ENCODE measurements around the gene COQ6.
"Not testable (repeated sequence)": the region's sequence is repeated elsewhere in the genome, so short reads cannot be mapped to it uniquely, and the experiment has no call there.

The COQ6 gene

DNA sequence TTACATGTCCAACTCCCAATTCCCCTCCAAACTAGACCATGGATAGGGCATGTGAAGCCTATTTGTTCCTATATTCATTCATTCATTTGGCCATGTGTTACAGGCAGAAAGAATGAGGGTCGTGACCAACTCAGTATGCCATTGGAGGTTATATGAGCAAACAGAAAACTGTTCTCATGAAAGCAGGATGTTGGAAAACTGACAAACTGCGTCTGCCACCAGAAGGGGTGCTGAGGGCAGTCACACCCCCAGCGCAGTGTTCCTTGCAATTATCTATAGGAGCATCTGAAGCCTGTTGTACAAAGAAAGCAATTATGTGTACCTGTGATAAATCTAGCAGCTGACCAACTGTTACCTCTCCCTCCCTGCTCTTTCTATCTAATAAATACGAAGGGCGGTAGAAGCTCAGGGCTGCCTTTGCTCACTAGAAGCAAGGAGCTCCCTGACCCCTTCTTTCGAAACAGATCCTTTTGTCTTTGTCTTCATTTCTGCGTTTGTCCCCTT, 47.9 kb downstream of the COQ6 start:
- TF ChIP-seq, protein P1, sequence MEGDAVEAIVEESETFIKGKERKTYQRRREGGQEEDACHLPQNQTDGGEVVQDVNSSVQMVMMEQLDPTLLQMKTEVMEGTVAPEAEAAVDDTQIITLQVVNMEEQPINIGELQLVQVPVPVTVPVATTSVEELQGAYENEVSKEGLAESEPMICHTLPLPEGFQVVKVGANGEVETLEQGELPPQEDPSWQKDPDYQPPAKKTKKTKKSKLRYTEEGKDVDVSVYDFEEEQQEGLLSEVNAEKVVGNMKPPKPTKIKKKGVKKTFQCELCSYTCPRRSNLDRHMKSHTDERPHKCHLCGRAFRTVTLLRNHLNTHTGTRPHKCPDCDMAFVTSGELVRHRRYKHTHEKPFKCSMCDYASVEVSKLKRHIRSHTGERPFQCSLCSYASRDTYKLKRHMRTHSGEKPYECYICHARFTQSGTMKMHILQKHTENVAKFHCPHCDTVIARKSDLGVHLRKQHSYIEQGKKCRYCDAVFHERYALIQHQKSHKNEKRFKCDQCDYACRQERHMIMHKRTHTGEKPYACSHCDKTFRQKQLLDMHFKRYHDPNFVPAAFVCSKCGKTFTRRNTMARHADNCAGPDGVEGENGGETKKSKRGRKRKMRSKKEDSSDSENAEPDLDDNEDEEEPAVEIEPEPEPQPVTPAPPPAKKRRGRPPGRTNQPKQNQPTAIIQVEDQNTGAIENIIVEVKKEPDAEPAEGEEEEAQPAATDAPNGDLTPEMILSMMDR (conservative IDR thresholded peaks at IDR 0.05; ENCODE audit: low read length), result no peak
- no peak for TF ChIP-seq EZH2phosphoT487 (IDR thresholded peaks at IDR 0.05; ENCODE audit: borderline replicate concordance)
- Histone ChIP-seq H3K36me3 (ENCODE audit: insufficient read depth, low read length) (no peaks in the 10 kb centered on the region), H3K4me1 (ENCODE audit: insufficient read depth, low read length, poor library complexity, severe bottlenecking) (no peaks in the 10 kb centered on the region), H3K9ac (ENCODE audit: low read depth, low read length, poor library complexity, severe bottlenecking) (no peak overlapping the region), H3K4me2 (ENCODE audit: low read depth, low read length, poor library complexity, severe bottlenecking) (no peak overlapping the region), H3K9me3 (ENCODE audit: insufficient read depth, low read depth, low read length) (no peaks in the 10 kb centered on the region), H3F3A (ENCODE audit: low read depth) (no peaks in the 10 kb centered on the region), H3K4me3 (ENCODE audit: low read length, poor library complexity, severe bottlenecking) (no peak overlapping the region), H3K27me3 (ENCODE audit: insufficient read depth, low read length, poor library complexity, severe bottlenecking) (no peaks in the 10 kb centered on the region), H2AFZ (ENCODE audit: low read length) (no peak overlapping the region), H4K20me1 (ENCODE audit: insufficient read depth, low read length, poor library complexity, severe bottlenecking) (no peaks in the 10 kb centered on the region), H3K9me2 (replicated peaks; ENCODE audit: low read depth, low read length) (no peaks in the 10 kb centered on the region), H3K79me2 (ENCODE audit: insufficient read depth, low read length) (no peaks in the 10 kb centered on the region)

DNA sequence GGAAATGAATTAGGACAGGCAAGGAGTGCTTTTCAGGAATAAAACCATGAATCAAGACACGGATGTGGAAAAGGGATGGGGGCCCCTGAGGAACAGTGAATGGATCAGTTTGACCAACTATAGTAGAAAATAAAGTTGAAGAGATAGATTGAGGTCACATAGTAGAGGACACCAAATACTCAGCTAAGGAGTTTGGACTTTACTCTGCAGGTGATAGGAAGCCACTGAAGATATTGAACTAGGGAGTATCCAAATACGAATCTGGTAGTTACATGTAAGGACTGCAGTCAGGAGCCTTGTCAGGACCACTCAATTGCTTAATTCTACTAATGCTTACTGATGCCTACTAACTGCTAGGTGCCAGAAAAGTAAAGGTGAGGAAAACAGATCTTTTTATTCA, 48.6 kb downstream of the COQ6 start:
- H3F3A ChIP-seq (ENCODE audit: low read depth), result no peaks in the 10 kb centered on the region
- no peaks in the 10 kb centered on the region for H4K20me1 ChIP-seq (ENCODE audit: insufficient read depth, low read length, poor library complexity, severe bottlenecking)
- TF ChIP-seq, protein P1 (conservative IDR thresholded peaks at IDR 0.05; ENCODE audit: low read length), result no peak
- no peak for TF ChIP-seq EZH2phosphoT487 (IDR thresholded peaks at IDR 0.05; ENCODE audit: borderline replicate concordance)
- no peaks in the 10 kb centered on the region for H3K27me3 ChIP-seq (ENCODE audit: insufficient read depth, low read length, poor library complexity, severe bottlenecking)
- H3K79me2 ChIP-seq (ENCODE audit: insufficient read depth, low read length), result no peaks in the 10 kb centered on the region
- H3K36me3 ChIP-seq (ENCODE audit: insufficient read depth, low read length), result no peaks in the 10 kb centered on the region
- H3K9me2 ChIP-seq (replicated peaks; ENCODE audit: low read depth, low read length), result no peaks in the 10 kb centered on the region
- no peak overlapping the region for H2AFZ ChIP-seq (ENCODE audit: low read length)
- H3K4me2 ChIP-seq (ENCODE audit: low read depth, low read length, poor library complexity, severe bottlenecking), result no peak overlapping the region
- no peak overlapping the region for H3K4me3 ChIP-seq (ENCODE audit: low read length, poor library complexity, severe bottlenecking)
- no peak overlapping the region for H3K9ac ChIP-seq (ENCODE audit: low read depth, low read length, poor library complexity, severe bottlenecking)
- H3K4me1 ChIP-seq (ENCODE audit: insufficient read depth, low read length, poor library complexity, severe bottlenecking), result no peaks in the 10 kb centered on the region
- H3K9me3 ChIP-seq (ENCODE audit: insufficient read depth, low read depth, low read length), result no peaks in the 10 kb centered on the region

DNA sequence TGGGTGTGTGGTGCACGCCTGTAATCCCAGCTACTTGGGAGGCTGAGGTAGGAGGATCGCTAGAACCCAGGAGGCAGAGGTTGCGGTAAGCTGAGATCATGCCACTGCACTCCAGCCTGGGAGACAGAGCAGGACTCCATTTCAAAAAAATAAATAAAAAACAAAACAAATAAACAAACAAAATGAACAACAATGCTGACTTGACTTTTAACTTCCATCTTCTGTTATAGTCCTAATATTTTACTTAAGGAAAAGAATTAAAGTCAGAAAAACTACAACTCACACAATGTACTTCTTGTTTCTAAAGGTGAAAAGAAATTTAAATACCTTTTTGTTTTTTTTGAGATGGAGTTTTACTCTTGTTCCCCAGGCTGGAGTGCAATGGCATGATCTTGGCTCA, 55.6 kb downstream of the COQ6 start:
- H3K36me3 ChIP-seq (ENCODE audit: insufficient read depth, low read length); H4K20me1 ChIP-seq (ENCODE audit: insufficient read depth, low read length, poor library complexity, severe bottlenecking); H3K27me3 ChIP-seq (ENCODE audit: insufficient read depth, low read length, poor library complexity, severe bottlenecking); H3K4me3 ChIP-seq (ENCODE audit: low read length, poor library complexity, severe bottlenecking); H3K9me3 ChIP-seq (ENCODE audit: insufficient read depth, low read depth, low read length); H3F3A ChIP-seq (ENCODE audit: low read depth); H3K4me1 ChIP-seq (ENCODE audit: insufficient read depth, low read length, poor library complexity, severe bottlenecking); H3K9me2 ChIP-seq (replicated peaks; ENCODE audit: low read depth, low read length); H3K4me2 ChIP-seq (ENCODE audit: low read depth, low read length, poor library complexity, severe bottlenecking); H3K9ac ChIP-seq (ENCODE audit: low read depth, low read length, poor library complexity, severe bottlenecking); H3K79me2 ChIP-seq (ENCODE audit: insufficient read depth, low read length); H2AFZ ChIP-seq (ENCODE audit: low read length): not testable (repeated sequence)

DNA sequence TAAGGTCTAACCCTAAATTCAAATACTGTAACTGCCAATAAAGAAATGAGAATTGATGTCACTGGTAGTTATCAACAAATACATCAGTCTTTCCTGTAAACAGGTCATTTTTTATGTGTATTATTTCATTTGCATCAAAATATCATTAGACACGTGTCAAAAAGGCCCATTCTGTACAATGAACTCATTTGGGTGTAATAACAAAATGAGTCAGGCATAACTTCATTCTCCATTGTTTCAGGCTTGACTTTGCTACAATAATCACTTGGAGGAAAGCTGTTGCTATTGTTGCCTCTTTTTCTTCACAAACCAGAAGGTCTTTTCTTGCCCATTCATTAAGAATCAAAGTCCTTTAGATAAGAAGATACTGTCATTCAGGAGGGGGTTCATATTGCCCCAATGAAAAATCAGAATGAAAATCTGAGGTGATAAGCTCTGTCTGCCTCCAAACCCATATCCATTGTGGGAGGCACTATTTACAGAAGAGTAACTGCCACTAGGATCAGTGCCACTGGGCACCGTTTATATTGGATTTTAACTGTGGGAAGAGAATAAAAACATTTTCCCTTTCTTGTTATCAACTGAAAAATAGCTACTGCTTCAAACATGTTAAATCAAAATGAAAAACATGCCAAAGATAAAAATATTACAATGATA, 58.9 kb downstream of the COQ6 start:
- H4K20me1 ChIP-seq (ENCODE audit: insufficient read depth, low read length, poor library complexity, severe bottlenecking), result no peaks in the 10 kb centered on the region
- no peaks in the 10 kb centered on the region for H3K9me2 ChIP-seq (replicated peaks; ENCODE audit: low read depth, low read length)
- no peak overlapping the region for H2AFZ ChIP-seq (ENCODE audit: low read length)
- H3K79me2 ChIP-seq (ENCODE audit: insufficient read depth, low read length), result no peaks in the 10 kb centered on the region
- TF ChIP-seq, protein P1 (conservative IDR thresholded peaks at IDR 0.05; ENCODE audit: low read length), result no peak
- no peak for TF ChIP-seq EZH2phosphoT487 (IDR thresholded peaks at IDR 0.05; ENCODE audit: borderline replicate concordance)
- H3K27me3 ChIP-seq (ENCODE audit: insufficient read depth, low read length, poor library complexity, severe bottlenecking), result no peaks in the 10 kb centered on the region
- H3F3A ChIP-seq (ENCODE audit: low read depth), result no peaks in the 10 kb centered on the region
- H3K9me3 ChIP-seq (ENCODE audit: insufficient read depth, low read depth, low read length), result no peaks in the 10 kb centered on the region
- no peak overlapping the region for H3K9ac ChIP-seq (ENCODE audit: low read depth, low read length, poor library complexity, severe bottlenecking)
- no peaks in the 10 kb centered on the region for H3K4me1 ChIP-seq (ENCODE audit: insufficient read depth, low read length, poor library complexity, severe bottlenecking)
- no peak overlapping the region for H3K4me2 ChIP-seq (ENCODE audit: low read depth, low read length, poor library complexity, severe bottlenecking)
- H3K36me3 ChIP-seq (ENCODE audit: insufficient read depth, low read length), result no peaks in the 10 kb centered on the region
- no peak overlapping the region for H3K4me3 ChIP-seq (ENCODE audit: low read length, poor library complexity, severe bottlenecking)
